ENCODE measurements around the gene SUGCT.

Gene SUGCT

DNA sequence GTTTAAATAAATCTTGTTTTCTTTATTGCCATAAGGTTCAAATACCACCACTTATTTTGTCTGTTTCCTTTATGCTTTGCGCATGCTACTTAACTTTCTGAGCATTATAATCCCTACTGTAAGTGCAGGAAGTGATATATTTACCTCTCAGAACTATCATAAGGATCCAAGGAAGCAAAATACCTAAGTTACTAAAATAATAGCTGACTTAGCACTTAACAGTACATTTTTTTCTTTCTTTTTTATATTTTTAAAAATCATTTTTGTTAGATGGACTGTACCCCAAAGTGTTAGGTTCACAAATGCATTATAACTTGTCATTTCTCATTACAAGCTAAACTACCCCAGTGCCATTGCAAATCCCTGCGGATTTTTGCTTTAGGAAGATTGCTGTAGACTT, 663.8 kb downstream of the SUGCT start:
- TF ChIP-seq, protein P1, sequence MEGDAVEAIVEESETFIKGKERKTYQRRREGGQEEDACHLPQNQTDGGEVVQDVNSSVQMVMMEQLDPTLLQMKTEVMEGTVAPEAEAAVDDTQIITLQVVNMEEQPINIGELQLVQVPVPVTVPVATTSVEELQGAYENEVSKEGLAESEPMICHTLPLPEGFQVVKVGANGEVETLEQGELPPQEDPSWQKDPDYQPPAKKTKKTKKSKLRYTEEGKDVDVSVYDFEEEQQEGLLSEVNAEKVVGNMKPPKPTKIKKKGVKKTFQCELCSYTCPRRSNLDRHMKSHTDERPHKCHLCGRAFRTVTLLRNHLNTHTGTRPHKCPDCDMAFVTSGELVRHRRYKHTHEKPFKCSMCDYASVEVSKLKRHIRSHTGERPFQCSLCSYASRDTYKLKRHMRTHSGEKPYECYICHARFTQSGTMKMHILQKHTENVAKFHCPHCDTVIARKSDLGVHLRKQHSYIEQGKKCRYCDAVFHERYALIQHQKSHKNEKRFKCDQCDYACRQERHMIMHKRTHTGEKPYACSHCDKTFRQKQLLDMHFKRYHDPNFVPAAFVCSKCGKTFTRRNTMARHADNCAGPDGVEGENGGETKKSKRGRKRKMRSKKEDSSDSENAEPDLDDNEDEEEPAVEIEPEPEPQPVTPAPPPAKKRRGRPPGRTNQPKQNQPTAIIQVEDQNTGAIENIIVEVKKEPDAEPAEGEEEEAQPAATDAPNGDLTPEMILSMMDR (IDR thresholded peaks at IDR 0.05; ENCODE audit: low read depth, low read length, missing control alignments): no peak
- DNase-seq (ENCODE audit: extremely low read depth, low read depth): no peak
- no peak overlapping the region for H3K4me3 ChIP-seq (replicated peaks; ENCODE audit: low read depth, low read length)

DNA sequence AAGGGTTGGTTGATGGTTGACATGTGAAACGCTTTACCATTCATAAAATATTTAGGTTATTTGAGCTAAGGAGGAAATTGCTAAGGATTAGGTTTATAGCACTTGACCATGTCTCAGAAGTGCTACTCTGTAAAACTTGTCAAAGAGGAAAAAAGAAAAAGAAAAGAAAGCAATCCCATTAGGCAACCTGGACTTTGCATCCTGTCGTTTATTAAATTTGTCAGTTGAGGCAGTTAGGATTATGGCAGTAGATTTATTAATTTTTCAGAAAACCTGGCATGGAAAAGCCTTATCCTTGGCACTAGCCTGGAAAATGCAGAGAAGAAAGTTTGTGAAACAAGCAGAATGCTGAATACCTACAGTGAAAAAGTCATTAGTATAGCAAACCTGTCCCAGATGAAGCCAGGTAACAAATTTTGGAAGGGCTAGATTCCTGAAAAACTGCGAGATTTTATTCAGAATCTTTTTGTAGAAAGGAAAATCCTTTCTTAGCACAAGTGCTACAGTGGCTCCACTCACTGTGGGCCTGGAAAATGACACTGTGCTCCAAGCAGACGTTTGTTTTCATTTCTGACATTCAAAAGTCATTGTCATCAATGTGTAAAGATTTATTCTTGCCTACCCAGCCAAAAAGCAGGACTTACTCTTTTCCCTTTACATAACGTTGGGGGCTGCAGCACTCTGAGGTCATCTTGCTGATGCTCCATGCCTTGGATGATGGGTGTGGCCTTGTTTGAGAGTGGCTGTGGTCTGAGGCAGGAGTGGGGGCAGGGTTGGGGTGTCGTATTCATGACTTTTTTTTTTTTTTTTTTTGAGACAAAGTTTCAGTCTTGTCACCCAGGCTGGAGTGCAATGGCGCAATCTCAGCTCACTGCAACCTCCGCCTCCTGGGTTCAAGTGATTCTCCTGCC, 664.9 kb downstream of the SUGCT start:
- no peak for DNase-seq (ENCODE audit: extremely low read depth, low read depth)
- no peak overlapping the region for H3K4me3 ChIP-seq (replicated peaks; ENCODE audit: low read depth, low read length)
- TF ChIP-seq, protein P1 (IDR thresholded peaks at IDR 0.05; ENCODE audit: low read depth, low read length, missing control alignments): no peak

DNA sequence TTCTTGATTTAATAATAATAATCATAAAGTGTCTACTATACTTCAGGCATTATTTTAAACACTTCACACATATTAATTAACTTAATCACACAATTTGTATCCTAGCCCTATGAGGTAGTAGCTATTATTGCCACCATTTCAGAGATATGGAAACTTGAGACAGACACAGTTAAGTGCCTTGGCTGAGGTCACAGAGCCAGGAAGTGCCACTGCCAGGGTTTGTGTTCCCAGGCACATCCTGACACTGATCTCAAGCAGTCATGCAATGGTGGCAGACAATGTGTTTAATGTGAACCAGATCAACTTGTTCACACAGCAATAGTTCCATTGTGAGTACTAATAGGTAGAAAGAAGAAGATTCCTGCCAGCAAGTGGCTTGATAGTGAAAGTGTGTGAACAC, 666.0 kb downstream of the SUGCT start:
- TF ChIP-seq, protein P1 (IDR thresholded peaks at IDR 0.05; ENCODE audit: low read depth, low read length, missing control alignments): no peak
- DNase-seq (ENCODE audit: extremely low read depth, low read depth): no peak
- no peak overlapping the region for H3K4me3 ChIP-seq (replicated peaks; ENCODE audit: low read depth, low read length)

DNA sequence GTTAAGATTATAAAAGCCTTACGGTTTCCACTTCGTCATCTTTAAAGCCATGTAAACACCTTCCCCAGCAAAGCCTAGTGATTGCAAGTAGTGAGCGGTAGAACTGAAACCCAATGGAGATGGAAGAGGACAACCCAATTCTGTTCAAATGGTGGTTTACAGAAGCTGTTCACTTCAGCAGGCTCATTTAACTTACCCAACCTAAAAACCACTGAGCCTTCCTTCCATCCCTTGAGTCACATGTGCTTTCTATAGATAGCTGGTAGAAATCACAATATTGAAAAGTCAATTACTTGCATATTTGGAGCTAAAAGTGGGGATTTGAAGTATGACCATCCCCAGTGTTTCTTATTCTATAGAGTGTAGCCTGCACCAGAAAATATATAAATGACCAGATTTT, 667.7 kb downstream of the SUGCT start:
- H3K4me3 ChIP-seq (replicated peaks; ENCODE audit: low read depth, low read length): no peak overlapping the region
- TF ChIP-seq, protein P1 (IDR thresholded peaks at IDR 0.05; ENCODE audit: low read depth, low read length, missing control alignments): no peak
- no peak for DNase-seq (ENCODE audit: extremely low read depth, low read depth)

DNA sequence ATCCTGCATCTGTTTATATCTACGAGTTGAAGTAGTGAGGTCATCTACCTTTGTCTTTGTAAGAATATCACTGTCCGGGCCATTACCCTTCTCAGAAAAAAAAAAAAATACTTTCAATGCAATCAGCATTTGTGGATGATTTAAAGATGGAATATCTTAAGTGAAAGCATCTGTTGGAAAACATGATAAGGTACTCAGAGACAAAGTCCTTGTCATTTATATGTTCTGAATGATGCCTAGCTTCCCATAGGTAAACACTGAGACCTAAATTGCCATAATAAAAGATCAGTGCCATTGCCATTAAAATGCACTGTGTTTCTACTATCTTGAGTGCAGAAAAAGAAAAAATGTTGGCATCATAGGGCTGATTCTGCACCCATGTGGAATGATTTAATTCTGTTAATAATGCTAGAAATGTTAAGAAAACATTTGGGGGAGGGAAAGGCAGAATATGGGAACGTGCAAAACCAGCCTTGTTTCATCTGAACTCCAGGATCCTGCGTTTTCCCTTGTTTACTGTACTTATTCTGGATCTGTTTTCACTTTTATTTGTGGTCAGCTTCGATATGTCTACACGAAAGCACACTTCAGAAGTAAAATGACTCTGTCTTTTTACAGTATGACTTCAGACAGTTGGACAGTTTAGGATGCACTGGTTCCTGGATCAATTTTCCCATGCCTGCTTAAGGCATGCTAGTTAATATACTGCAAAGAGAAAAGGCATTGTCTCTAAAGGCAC, 669.8 kb downstream of the SUGCT start:
- H3K4me3 ChIP-seq (replicated peaks; ENCODE audit: low read depth, low read length): no peak overlapping the region
- TF ChIP-seq, protein P1 (IDR thresholded peaks at IDR 0.05; ENCODE audit: low read depth, low read length, missing control alignments): no peak

DNA sequence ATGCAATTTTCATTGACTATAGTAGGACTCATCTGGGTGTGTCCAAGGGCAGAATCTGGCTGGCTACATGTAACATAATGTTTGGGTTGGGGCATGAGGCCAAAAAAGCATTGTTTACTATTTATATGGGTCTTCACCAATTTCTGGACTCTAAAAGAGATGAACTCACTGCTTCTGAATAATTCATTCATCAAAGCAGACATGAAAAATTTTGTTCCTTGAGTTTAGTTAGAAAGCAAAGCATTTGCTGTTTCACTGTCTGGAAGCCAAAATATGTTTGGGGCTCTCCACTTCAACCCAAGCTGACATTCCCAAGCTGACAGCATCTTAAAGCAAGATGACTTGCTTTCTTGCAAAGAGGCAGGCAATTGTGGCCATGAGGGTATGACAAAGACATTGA, 670.6 kb downstream of the SUGCT start:
- no peak for DNase-seq (ENCODE audit: extremely low read depth, low read depth)
- no peak overlapping the region for H3K4me3 ChIP-seq (replicated peaks; ENCODE audit: low read depth, low read length)
- TF ChIP-seq, protein P1 (IDR thresholded peaks at IDR 0.05; ENCODE audit: low read depth, low read length, missing control alignments): no peak

More for the DNA sequence above, 669.8 kb downstream of the SUGCT start:
- DNase-seq (ENCODE audit: extremely low read depth, low read depth): peak; percentile 79
